ENCODE measurements around the gene IGSF21.

IGSF21 gene

DNA sequence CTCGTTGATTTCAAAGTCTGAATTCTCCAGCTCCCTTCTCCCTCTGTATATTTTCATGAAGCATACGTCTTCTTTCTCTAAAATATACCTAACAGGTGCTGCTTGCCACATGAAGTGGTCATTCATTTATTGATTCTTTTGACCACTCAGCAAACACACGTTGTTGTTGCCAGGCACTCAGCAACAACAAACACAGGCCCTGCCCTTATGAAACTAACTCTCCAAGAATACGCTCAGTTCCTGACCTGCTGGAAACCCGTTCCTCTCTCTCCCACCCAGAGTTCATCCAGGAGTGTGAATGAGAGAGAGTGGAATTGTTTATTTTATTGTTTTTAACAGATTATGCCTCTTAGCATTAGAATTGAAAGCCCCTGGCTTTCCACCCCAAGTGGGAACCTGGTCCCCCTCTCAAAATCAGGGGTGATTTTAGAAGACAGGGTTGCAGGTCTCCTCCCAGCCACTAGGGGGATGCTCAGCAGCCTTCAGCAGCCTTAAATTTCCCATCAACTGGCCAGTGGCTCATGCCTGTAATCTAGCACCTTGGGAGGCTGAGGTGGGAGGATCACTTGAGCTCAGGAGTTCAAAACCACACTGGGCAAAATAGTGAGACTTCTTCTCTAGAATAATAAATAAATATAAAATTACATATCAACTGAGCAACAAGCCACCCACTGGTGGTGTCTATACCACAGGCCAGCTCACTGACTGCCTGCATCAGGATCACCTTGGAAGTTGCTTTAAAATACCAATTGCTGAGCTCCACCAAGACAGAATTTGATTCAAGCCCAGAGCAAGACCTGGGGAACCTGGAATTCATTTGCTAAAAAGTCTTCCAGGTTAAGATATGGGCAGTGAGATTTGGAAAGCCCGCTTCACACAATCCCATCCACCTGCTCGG, 192.1 kb downstream of the IGSF21 start:
- DNase-seq = peak; percentile 15
- ATAC-seq = no peak

DNA sequence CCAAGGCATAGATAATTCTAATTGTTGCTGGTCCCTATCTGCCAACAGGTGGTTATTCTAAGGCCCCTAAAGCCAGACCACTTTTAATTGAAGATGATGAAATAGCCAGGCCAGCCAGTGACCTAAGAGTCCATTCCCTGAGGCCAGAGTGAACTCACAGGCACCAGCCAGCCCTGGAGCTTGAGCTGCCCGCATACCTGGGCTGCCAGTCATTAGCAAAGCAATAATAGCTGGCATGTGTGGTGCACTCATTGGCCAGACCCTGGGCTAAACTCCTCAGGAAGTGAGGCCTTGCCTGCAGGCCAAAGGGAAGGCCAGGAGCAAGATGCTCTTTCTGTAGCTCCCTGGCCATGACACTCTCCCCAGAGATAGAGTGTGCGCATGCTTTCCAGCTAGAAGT, 192.8 kb downstream of the IGSF21 start:
- DNase-seq (no peak), ATAC-seq (no peak)

DNA sequence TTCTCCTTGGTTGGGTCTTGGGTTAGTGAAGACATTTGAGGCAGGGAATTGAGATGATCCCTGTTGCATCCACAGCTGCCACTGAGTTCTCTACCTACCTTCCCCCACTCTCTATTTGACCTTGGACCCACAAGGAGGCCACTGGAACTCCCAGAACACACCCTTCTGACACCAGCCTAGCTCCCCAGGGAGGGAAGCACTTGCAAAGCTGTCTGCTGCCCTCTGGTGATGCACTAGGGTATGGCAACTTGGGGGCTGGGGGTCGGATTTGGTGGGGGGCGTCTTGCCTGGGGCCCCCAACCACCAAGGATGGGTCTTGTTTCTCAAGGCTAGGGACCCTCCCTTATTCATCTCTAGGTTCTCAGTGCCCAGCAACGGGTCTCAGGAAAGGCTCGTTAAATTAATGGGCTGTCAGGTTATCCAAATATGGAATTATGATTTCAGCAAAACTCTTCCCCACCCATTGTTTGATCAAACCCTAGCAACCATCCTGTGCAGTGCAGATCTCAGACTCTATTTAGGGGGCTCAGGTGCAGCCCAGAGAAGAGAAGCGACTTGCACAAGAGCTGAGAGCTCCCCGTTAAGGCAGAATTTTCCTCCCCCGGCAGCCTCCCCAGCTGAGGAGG, 195.3 kb downstream of the IGSF21 start:
- ATAC-seq (no peak), DNase-seq (peak; percentile 28)

DNA sequence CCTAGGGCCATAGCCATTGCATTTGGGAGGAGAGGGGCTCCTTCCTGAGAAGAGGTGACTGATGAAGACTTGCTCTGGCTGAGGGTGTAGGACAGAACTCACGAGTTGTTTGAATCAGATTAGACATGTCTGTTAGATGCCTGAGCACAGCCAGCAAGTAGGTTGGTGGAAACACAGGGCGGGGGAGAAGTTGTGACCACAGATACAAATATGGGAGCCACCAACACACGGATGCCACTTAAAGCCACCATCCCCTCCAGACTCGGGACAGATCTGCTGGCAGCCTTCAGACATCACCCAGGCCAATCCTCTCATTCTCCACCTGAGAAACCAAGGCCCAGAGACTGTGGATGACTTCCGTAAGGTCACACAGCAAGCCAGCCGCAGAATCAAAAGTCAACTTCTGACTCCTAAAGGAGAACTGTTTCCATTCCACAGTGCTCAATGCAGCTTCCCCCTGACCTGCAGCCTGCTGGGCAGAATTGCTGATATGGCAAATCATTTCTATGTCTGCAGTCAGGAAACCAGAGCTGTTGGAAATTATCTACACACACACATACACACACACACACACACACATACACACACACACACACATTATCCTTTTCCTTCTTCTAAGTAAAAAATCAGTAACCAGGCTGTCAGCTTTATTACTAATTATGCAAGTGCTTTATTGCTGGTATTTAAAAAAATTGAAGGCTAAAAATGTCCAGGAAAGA, 196.7 kb downstream of the IGSF21 start:
- ATAC-seq = no peak
- no peak for DNase-seq

DNA sequence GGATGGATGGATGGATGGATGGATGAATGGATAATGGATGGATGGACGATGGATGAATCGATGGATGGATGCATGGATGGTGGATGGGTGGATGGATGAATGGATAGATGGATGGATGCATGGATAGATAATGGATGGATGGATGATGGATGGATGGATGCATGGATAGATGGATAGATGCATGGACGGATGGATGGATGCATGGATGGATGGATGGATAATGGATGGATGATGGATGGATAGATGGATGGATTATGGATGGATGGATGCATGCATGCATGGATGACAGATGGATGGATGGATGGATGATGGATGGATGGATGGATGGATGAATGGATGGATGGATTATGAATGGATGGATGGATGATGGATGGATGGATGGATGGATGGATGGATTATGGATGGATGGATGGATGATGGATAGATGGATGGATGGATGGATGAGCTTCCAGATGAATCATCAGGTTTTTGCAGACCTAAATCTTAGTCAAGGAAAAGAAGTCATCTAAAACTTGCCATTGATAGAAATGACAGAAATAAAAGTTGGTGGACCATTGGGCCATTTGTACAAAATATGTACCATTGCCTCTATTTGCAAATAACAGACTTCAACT, 197.7 kb downstream of the IGSF21 start:
- no peak for DNase-seq
- no peak for ATAC-seq

DNA sequence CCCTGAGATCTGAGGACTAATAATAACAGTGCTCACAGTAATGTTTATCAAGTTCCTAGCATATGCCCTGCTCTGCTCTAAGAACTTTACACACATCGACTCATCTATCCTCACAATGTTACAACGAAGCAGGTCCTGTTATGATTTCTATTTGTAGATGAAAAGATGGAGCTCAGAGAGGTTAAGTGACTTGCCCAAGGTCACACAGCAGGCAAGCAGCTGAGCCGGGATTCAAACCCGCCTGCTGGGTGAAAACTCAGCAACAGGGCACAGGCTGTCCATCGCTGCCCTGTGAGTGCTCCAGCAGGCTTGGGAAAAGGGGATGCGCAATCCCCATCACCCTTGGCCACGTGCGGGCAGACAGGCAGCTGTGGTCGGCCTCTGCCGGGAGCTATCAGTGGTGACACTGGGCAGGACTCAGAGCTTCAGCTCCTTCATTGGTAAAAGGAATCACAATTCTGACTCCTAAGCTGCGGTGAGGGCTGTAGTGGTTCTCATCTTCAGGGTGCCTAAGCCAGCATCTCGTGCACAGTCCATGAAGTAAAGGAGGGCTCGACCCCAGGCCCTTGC, 199.8 kb downstream of the IGSF21 start:
- no peak for DNase-seq
- ATAC-seq = no peak

DNA sequence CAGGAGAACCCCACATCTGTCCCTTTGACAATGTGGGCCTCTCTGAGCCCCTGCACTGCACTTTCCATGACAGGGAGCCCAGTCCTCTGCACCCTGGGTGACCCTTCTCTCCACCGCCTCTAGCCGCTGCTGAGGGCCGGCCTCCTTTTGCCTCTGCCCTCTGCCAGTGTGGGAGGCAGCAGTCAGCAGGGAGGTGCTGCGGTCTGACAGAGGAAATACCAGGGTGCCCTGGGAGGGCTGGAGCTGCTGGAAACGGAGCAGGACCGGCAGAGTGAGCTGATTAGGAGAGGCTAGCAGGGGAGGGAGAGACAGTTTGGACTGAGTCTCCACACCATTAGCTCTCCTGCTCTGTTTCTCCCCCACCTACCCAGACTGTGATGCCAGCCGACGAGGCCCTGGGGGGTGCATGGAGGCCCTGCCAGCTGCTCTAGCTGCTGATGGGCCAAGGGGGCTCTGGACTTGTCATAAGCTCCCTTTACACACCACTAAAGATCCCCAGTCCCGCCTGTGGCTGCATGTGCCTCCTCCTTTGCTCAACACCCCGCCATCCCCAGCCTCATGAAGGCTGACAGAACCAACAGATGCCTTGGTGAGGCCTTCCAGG, 202.1 kb downstream of the IGSF21 start:
- no peak for ATAC-seq

DNA sequence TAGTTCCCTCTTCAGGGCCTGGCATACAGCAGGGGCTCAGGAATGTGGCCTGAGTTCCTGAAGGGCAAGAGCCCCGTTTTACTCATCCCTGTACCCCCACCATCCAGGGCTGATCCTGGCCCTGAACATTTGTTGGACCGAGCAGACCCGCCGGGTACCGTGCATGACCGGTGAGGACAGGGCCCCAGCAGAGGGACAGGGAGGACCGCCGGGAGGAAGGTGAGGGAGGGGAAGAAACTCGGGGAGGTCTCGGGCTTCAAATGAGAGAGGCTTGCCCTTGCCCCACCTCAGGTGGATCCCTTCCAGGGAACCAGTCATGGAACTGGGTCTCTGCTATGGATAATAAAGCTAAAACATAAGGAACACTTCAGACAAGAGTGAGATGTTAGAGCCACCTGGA, 205.4 kb downstream of the IGSF21 start:
- no peak for ATAC-seq
- no peak for DNase-seq

More for the DNA sequence above, 202.1 kb downstream of the IGSF21 start:
- no peak for DNase-seq

DNA sequence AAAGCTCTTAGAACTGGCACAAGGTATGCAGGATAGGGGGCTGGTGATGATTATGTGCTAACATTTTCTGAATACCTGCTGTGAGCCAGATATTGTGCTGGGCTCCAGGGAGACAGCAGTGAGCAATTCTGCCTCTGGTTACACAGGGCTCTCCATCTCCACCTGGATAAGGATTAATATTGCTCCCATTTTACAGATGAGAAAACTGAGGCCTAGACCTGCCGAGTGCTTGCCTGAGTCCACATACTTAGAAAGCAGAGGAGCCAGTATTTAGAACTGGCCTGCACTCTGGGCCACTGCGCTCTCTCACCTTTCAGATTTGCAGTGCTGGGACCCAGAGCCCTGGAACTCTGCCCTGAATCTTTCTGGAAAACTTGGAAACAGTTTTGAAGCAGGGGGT, 205.9 kb downstream of the IGSF21 start:
- DNase-seq = no peak

DNA sequence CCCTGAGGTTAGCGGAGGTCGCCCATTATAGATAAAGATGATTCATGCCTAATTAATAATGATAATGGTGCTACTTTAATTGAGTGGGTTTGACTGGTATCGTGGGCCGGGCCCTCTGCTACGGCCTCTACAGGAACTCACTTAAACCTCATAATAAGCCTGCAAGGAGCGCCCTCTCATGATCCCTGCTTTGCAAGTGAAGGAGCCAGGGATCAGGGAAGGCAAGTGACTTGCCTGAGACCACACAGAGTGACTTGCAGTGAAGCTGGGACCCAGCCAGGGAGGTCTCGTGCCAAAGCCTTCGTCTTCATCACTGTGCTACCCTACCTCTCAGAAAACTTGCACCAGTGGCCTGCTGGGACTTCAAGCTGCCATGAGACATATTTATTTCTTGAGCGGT, 206.8 kb downstream of the IGSF21 start:
- DNase-seq (no peak), ATAC-seq (no peak)

More for the DNA sequence above, 205.9 kb downstream of the IGSF21 start:
- ATAC-seq = no peak

DNA sequence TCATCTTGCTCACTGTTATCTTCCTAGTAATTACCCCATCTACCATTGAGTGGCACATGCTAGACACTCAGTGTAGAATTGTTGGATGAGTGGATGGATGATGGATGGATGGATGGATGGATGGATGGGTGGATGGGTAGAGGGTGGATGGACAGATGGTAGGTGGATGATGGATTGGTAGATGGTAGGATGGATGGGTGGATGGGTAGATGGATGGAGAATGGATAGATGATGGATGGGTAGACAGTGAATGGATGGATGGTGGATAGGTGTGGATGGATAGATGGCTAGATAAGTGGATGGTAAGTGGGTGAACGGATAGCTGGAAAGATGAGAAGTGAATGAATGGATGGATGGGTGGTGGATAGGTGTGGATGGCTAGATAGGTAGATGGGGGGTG, 207.9 kb downstream of the IGSF21 start:
- DNase-seq = no peak
- ATAC-seq = no peak

DNA sequence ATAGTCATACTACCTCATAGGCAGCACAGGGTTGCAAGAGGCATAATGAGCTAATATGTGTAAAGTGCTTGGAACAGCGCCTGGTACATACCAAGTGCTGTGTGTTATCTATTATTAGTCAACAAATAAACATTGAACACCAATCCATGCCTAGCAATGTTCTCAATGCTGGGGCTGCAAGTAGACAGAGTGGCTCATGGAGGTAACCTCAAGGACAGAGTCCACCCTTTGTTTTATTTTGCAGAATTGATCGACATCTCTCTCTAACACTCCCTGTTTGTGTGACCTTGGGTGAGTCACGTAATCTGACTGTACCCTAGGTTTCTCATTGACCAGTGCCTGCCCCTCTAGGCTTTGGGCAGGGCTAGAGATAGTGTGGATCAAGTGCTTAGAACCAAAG, 209.2 kb downstream of the IGSF21 start:
- ATAC-seq = no peak
- DNase-seq = no peak

DNA sequence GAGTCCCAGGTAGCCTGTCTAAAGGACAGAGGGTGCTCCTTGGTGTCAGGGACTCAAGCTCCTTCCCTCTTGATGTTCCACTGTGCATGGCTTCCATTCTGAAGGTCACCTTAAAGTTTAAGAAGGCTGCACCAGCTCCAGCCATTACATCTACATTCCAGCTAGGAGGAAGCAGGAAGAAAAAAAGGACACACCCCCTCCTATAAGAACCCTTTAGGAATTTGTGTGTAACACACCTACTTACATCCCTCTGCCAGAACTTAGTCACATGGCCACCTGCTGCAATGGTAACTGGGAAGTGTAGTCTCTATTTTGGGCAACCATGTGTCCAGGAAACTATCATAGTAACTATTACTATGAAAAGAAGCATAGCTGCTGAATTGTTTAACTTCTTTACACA, 211.5 kb downstream of the IGSF21 start:
- ATAC-seq (no peak), DNase-seq (no peak)

DNA sequence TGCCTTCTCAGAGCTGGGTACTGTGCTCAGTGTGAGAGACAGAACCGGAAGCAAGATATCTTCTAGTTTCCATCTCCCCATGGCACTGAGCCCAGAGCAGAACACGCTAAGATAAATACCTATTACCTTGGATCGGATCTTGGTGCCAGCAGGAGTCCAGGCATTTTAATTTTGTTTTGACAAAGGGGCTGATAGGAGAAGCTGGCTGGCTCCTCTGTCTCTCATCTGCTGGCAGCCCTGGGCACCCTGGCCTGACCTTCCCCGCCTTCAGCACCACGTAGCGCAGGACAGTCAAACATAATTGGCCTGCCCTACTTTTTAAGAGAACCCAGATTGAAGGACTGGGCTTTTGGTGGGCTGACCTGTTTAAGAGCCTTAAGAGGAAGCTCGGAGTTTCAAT, 212.5 kb downstream of the IGSF21 start:
- no peak for ATAC-seq

DNA sequence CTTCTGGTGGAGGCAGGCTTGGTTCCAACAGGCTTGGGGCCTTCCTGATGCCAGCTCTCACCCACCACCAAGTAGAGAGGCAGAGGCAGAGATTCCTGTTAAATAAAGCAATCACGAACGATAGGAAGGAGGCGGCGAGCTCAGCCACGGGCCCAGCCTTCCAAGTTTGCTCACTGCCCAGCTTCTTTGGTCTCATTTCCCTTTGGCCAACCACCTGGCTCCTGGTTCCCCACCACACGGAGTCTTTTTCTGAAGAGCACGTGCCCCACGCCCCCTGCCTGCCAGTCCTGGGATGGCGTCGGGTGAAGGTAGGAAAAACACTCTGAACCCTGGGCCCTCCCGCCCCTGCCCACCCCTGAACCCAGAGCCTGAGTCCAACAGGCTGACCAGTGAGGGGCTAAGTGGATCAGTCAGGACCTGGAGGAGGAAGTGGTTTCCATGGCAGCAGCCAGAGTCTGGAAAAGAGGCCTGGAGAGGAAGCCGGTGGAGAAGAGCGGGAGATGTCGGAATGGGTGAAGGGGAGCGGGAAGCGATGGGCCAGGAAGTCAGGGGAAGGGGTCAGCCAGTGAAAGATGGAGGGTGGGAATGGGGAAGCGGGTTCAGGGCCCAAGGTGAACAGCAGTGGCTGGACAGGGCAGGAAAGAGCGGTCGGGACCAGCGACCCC, 214.9 kb downstream of the IGSF21 start:
- peak; percentile 8 for DNase-seq
- ATAC-seq = no peak

More for the DNA sequence above, 212.5 kb downstream of the IGSF21 start:
- DNase-seq = no peak

DNA sequence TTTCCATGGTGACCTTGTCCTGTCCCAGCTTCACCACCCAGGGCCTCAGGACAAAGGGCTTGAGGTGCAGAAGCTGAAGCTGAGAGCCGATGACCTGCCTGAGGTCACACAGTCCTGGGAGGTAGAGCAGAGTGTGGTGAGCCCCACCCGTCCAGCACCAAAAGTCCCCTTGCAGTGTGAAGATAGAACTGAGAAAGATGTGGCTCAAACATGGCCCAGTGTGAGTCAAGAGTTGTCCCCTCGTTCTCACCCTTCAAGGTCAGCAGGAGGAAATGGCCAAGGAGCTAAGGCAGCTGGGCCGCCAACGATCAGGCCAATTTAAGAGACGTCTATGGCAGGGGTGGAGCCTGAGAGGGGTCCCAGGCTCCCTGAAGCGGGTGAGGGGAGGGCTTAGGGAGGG, 215.7 kb downstream of the IGSF21 start:
- ATAC-seq (no peak), DNase-seq (no peak)

DNA sequence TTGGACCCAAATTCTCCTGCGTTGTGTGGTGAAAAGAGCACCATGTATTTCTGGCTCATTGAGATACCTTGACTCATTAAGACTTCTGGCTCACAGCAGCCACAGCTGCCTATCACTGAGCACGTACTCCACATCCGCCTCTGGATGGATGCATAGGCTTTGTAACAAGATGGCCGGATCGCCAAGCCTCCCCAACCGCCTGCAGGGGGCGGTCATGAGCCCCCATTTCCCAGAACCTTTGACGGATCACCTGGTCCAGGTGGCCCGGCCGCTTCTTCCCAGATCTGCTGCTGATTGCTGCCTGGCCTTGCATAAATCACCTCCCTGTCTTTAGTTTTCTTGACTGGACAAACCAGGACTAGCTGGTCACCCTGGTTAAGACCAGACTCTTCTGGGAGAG, 216.6 kb downstream of the IGSF21 start:
- no peak for ATAC-seq
- DNase-seq = no peak

DNA sequence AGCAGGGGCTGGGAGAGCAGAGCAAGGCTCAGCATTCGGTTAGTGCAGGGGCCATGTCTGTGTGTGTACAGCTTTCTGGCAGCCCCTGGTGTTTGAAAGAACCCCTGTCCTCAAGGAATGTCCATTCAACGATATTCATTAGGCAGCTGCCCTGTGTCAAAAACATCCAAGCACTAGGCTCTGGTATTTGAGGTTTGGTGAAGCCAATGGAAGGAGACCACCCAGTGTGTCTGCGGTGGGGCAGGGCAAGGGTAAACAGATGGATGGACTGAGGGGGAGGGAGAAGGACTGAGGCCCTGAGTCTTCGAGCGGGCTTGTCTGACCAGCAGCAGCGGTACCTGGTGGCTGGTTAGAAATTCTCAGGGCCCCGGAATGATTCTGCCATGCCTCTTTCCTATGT, 217.5 kb downstream of the IGSF21 start:
- DNase-seq (no peak), ATAC-seq (no peak)

DNA sequence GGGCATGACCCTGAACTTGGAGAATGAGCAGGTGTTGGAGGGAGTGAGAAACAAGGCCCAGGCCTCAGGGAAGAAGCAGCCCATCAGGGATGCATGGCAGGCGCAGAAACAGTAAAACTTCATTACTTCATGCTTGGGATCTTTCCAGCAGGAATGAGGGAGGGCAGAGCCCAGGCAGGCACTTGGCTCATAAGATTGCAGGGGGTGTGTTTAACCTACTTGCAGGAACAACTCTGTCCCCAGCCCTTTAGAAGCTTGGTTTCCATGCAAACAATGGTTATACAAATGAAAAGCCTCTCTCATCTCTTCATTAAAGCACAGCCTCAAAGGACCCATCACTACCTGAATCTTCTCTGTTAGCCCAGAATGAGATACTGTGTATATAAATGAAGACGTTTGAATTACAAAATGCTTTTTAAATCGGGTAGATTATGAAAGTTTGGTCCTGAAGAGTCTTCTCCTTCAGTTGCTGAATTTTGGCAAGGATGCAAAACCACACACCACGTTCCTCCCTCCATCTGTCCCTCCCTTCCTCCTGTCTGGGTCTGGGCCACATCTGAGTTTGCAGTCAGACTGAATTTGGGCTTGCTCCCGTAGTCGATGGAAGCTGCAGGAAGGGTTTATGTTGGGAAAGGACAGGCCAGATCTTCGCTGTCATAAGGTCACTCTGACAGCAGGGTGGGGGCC, 218.8 kb downstream of the IGSF21 start:
- ATAC-seq = no peak
- DNase-seq = no peak

DNA sequence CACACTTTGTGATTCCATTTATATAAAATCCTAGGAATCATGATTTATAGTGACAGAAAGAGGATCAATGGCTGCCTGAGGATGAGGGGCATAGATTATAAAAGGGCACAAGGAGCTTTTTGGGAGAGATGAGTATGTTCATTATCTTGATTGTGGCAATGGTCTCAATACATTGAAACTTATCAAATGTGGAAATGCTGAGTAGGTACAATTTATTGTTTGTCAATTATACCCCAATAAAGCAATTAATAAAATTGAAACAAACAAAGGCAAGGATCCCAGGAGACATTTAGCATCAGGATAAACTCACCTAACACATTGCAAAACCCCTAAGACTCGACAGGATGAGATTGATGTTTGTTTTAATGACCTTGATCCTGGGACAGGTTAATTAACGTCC, 220.1 kb downstream of the IGSF21 start:
- ATAC-seq (no peak), DNase-seq (no peak)

DNA sequence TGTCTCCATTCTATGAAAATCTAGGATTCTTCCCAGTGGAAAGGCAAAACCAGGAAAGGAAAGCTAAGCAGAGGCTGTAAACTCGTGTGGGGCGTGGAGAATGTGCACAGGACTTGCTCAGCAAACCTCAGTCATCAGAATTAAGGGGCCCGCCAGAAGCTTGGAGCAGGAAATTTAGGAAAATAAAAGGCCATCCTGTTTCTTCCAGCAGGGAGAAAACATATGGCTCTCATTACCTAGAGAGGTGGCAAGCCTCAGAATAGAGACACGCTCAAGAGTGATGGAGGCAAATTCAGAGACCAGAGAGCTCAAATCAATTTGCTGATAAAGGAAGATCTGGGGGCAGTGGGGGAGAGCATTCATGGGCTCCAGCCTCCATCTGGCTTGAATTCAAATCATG, 221.2 kb downstream of the IGSF21 start:
- ATAC-seq (no peak), DNase-seq (no peak)
